GM21390 (cell line): ENCODE results near the gene SUSD6.

Experiments used
- ATAC-seq: cut with Tn5 transposase; IDR thresholded peaks from one replicate; pipeline ENCODE4 v1.9.1; 2021; ENCODE audit not compliant: unreplicated experiment

Gene SUSD6

DNA sequence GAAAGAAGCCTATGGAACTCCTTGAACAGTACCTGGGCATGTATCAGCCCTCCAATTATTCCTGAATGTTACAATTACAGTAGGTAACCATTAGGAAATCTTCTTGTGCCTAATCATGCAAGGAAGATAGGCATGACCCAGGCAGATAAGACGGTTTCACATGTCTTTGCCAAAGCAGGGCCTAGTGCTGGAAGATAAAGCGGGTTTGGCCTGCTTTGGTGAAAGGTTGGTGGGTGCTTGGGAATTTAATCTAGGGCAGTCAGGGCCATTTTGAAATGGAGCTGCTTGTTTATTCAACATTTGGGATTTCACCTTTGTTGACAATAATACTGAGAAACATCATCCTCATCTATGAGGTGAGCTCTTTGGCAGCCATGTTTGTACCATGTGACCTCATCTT lies 143.1 kb downstream of the SUSD6 start:
- no peak for ATAC-seq

- no peak for ATAC-seq
Measured at GRCh38 chr14:69755296-69755695, 143.9 kb downstream of the SUSD6 start.

GRCh38 chr14:69755784-69756183 lies 144.4 kb downstream of the SUSD6 start:
- ATAC-seq: no peak

GRCh38 chr14:69756298-69756697 lies 144.9 kb downstream of the SUSD6 start:
- no peak for ATAC-seq

- no peak for ATAC-seq
Measured at GRCh38 chr14:69760810-69761209, 149.4 kb downstream of the SUSD6 start.

GRCh38 chr14:69763761-69764510 lies 152.5 kb downstream of the SUSD6 start:
- no peak for ATAC-seq
